Hepatocyte (in vitro differentiated cells): Measurements from ENCODE around the gene TIE1. TPM values are rescaled to one million over a fixed set of nuclear protein-coding genes. Genes with fewer than 3 reads are reported as not detected.
"Not testable (repeated sequence)": the region's sequence is repeated elsewhere in the genome, so short reads cannot be mapped to it uniquely, and the experiment has no call there.

Experiments used
- DNase-seq: peaks from one replicate; pipeline ENCODE4 v3.0.0-alpha.2; 2016; ENCODE audit warnings: low spot score
- H2AFZ ChIP-seq: fragments of 200-600 bp; sonication (generic); 2 replicates; pipeline ENCODE4 v1.6.0; 2016; ENCODE audit warnings: antibody characterized with exemption, mild to moderate bottlenecking
- H3K27ac ChIP-seq: fragments of 200-600 bp; sonication (generic); 2 replicates; pipeline ENCODE4 v1.5.1; 2016; ENCODE audit warnings: mild to moderate bottlenecking
- H3K27me3 ChIP-seq: fragments of 200-600 bp; sonication (generic); 2 replicates; pipeline ENCODE4 v1.6.1; 2016
- H3K36me3 ChIP-seq: fragments of 200-600 bp; sonication (generic); replicated peaks from 2 replicates; pipeline ENCODE4 v1.5.1; 2016; ENCODE audit warnings: low read depth; ENCODE audit not compliant: insufficient read depth
- H3K4me1 ChIP-seq: fragments of 200-600 bp; sonication (generic); 2 replicates; pipeline ENCODE4 v1.5.1; 2016; ENCODE audit warnings: mild to moderate bottlenecking, moderate library complexity; ENCODE audit not compliant: insufficient read depth
- H3K4me2 ChIP-seq: fragments of 200-600 bp; sonication (generic); 2 replicates; pipeline ENCODE4 v1.6.0; 2016
- H3K4me3 ChIP-seq: fragments of 200-600 bp; sonication (generic); 2 replicates; pipeline ENCODE4 v1.5.1; 2016; ENCODE audit warnings: mild to moderate bottlenecking
- H3K79me2 ChIP-seq: fragments of 200-600 bp; sonication (generic); 2 replicates; pipeline ENCODE4 v1.6.0; 2017; ENCODE audit warnings: mild to moderate bottlenecking
- H3K9me2 ChIP-seq: fragments of 200-600 bp; sonication (generic); replicated peaks from 2 replicates; pipeline ENCODE4 v1.6.0; 2017; ENCODE audit warnings: mild to moderate bottlenecking; ENCODE audit not compliant: insufficient read depth
- H3K9me3 ChIP-seq: fragments of 200-600 bp; sonication (generic); 2 replicates; pipeline ENCODE4 v1.5.1; 2016; ENCODE audit warnings: low read depth, mild to moderate bottlenecking
- H4K20me1 ChIP-seq: fragments of 200-600 bp; sonication (generic); 2 replicates; pipeline ENCODE4 v1.6.0; 2016; ENCODE audit warnings: mild to moderate bottlenecking; ENCODE audit not compliant: insufficient read depth, poor library complexity, severe bottlenecking
- EZH2 ChIP-seq: fragments of 200-600 bp; sonication (generic); IDR thresholded peaks from 2 replicates; pipeline ENCODE4 v1.6.1; 2016; ENCODE audit warnings: antibody characterized with exemption, mild to moderate bottlenecking, borderline replicate concordance
- EZH2phosphoT487 ChIP-seq: fragments of 200-600 bp; sonication (generic); IDR thresholded peaks from one replicate; pipeline ENCODE4 v1.6.1; 2018; ENCODE audit warnings: antibody characterized with exemption, mild to moderate bottlenecking, low read depth, moderate library complexity; ENCODE audit not compliant: unreplicated experiment, severe bottlenecking
- WGBS: methylation state at CpG from one replicate; pipeline ENCODE4 v1.1.6; 2016; ENCODE audit warnings: low lambda C conversion rate; ENCODE audit errors: missing lambda C conversion rate; 5-methylcytosine and 5-hydroxymethylcytosine counted together
- polyA plus RNA-seq: library from polyadenylated mRNA; unstranded; fragments of >200 nt; fragmentation: Nextera tagmentation; extraction: Ambion mirVana; gene quantifications from 2 replicates; pipeline ENCODE4 v1.2.1, GENCODE V29; 2016
- total RNA-seq: library from RNA; depleted of rRNA; stranded (reverse); fragments of >200 nt; gene quantifications from 2 replicates; pipeline ENCODE4 v1.2.3, GENCODE V29; 2014
- TF ChIP-seq, protein P1 (sequence below): fragments of 200-600 bp; sonication (generic); IDR thresholded peaks from 2 replicates; pipeline ENCODE4 v1.5.1; 2016; ENCODE audit warnings: antibody characterized with exemption, mild to moderate bottlenecking; ENCODE audit not compliant: poor library complexity

The TIE1 gene
- total and polyA plus RNA-seq, 2 experiments from 2014 or later = 0.33 to 1.2 TPM

DNA sequence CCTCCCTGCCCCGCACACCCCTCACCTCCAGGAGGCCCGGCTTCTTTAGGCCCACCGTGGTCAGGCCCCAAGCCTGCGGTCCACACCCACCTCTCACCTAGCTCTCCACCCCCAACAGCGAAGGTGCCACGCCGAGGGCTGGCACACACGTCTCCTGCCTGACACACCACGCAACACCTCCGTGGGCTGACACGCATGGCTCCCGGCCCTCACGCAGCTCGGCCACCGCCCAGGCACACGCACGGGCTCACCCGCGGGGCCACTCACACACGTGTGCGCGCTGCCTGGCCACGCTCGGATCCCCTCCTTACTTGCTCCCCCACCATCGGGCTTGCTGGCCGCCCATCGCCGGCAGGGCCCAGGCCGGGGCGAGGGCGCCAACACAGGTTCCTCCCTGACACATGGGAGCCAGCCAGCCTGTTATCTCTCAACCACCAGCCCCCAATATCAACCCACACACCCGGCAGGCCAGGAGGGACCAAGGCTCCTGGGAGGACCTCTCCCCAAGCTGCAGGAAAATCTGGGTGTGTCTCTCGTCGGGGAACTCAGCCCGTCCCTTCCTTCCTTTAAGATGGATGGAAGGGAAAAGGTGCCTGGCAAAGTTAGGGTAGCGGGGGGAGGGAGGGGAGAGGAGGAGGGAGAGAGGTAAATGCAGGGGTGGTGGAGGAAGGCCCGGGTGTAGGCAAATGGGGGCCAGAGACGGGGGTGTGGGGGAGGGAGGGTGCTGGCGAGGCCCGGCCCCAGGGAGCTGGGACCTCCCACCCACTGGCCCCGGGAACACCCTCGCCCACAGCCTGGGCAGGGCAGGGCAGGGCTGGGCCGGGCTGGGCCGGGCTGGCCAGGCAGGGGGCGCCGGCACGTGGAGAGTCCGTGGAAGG, 66.5 kb downstream of the TIE1 start:
- Histone ChIP-seq H3K9me3 (no peaks in the 10 kb centered on the region), H3K27me3 (no peaks in the 10 kb centered on the region), H3K4me2 (peak overlapping the region; percentile 96), H3K4me3 (peak overlapping the region; percentile 91), H3K79me2 (peaks cover 43% of the 10 kb centered on the region), H4K20me1 (peaks cover 3% of the 10 kb centered on the region), H3K27ac (peak overlapping the region; percentile 99), H3K9me2 (no peaks in the 10 kb centered on the region), H3K4me1 (peaks cover 14% of the 10 kb centered on the region), H3K36me3 (no peaks in the 10 kb centered on the region), H2AFZ (peak overlapping the region; percentile 63)
- TF ChIP-seq, protein P1, sequence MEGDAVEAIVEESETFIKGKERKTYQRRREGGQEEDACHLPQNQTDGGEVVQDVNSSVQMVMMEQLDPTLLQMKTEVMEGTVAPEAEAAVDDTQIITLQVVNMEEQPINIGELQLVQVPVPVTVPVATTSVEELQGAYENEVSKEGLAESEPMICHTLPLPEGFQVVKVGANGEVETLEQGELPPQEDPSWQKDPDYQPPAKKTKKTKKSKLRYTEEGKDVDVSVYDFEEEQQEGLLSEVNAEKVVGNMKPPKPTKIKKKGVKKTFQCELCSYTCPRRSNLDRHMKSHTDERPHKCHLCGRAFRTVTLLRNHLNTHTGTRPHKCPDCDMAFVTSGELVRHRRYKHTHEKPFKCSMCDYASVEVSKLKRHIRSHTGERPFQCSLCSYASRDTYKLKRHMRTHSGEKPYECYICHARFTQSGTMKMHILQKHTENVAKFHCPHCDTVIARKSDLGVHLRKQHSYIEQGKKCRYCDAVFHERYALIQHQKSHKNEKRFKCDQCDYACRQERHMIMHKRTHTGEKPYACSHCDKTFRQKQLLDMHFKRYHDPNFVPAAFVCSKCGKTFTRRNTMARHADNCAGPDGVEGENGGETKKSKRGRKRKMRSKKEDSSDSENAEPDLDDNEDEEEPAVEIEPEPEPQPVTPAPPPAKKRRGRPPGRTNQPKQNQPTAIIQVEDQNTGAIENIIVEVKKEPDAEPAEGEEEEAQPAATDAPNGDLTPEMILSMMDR = no peak
- no peak for TF ChIP-seq EZH2phosphoT487
- TF ChIP-seq EZH2 = no peak
- WGBS = 6% methylated on average over 25 of the region's 48 CpGs
- peak; percentile 56 for DNase-seq

DNA sequence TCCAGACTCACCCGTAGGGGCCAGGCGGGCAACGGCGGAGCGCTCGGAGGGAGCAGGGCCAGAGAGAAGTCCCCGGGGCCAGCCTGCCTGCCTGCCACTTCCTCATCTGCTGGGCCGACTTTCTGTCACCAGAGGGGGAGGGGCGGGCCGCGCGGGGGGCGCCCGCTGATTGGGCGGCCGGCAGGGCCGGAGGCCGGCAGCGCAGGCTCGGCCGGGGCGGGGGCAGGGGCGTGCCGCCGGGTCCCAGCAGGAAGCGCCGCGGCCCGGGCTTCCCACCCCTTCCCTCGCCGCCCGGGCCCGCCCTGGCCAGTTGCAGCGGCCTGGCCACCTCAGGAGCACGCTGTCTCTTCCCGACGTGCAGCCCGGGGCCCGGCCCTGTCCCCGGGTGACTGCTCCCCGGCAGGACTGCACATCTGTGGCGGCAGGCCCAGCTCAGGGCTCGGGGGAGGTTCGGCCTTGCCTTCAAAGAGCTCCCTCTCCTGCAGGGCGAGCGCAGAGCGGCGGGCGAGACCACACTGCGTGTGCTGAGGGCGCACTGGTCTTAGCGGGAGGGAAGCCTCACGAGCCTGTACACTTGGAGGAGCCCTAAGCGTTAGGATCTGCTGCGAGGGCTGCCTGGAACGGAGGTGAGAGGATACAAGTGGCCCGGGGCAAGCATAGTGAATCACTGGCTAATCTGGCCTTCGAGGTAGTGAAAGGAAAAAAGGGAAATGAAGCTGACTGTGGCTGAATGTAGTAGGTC, 67.3 kb downstream of the TIE1 start, which contains the start of gene ELOVL1:
Gene ELOVL1 (minus strand): TSS at position 108 of the 742 bp plus-strand sequence. CDS start 2,402 bp downstream, outside the sequence.
- Histone ChIP-seq H4K20me1 (peaks cover 3% of the 10 kb centered on the region), H3K79me2 (peaks cover 43% of the 10 kb centered on the region), H3K4me2 (peak within 1 kb of the TSS; percentile 96), H3K9me3 (no peaks in the 10 kb centered on the region), H3K9me2 (no peaks in the 10 kb centered on the region), H3K4me3 (peak within 1 kb of the TSS; percentile 91), H3K27ac (peak within 1 kb of the TSS; percentile 99), H3K27me3 (no peaks in the 10 kb centered on the region), H2AFZ (peak within 1 kb of the TSS; percentile 84), H3K36me3 (no peaks in the 10 kb centered on the region), H3K4me1 (peaks cover 14% of the 10 kb centered on the region)
- TF ChIP-seq, protein P1 = peak; percentile 34
- TF ChIP-seq EZH2 = no peak
- DNase-seq = peak; percentile 96
- under 1% methylated on average over 29 of the region's 58 CpGs for WGBS

DNA sequence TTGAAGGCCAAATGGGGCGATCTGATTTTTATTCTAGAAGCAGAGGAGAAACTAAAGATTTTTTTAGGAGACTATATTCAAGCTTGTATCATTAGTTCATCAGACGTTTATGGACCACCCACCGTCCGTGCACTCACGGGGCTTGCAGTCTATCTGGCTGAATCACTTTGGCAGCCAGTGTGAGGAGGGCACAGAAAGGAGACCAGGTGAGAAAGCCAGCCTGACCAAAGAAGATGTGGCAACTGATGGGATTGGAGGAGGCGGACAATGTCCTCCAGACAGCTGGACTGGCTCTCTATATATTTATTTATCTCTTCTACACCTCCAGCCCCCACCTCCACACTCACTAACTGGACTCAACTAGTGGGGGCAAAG, 67.9 kb downstream of the TIE1 start:
- no peaks in the 10 kb centered on the region for H3K27me3 ChIP-seq
- no peak for DNase-seq
- peaks cover 3% of the 10 kb centered on the region for H4K20me1 ChIP-seq
- no peaks in the 10 kb centered on the region for H3K9me2 ChIP-seq
- H3K4me2 ChIP-seq = peak overlapping the region; percentile 96
- peak overlapping the region; percentile 75 for H3K4me3 ChIP-seq
- peaks cover 14% of the 10 kb centered on the region for H3K4me1 ChIP-seq
- H2AFZ ChIP-seq = peak overlapping the region; percentile 84
- no peaks in the 10 kb centered on the region for H3K36me3 ChIP-seq
- H3K79me2 ChIP-seq = peaks cover 43% of the 10 kb centered on the region
- no peaks in the 10 kb centered on the region for H3K9me3 ChIP-seq
- WGBS = 21% methylated on average over 6 of the region's 6 CpGs
- no peak for TF ChIP-seq EZH2phosphoT487
- TF ChIP-seq, protein P1 = no peak
- no peak for TF ChIP-seq EZH2
- H3K27ac ChIP-seq = peak overlapping the region; percentile 99

DNA sequence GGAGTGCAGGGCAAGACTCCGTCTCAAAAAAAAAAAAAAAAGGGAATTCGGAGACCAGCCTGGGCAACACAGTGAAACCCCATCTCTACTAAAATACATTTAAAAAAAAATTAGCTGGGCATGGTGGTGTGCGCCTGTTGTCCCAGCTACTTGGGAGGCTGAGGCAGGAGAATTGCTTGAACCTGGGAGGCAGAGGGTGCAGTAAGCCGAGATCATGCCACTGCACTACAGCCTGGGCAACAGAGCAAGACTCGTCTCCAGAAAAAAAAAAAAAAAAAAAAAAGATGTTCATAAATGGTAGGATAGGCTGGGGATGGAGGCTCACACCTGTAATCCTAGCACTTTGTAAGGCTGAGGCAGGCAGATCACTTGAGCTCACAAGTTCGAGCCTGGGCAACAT, 69.0 kb downstream of the TIE1 start:
- H3K27me3 ChIP-seq, H3K27ac ChIP-seq, H2AFZ ChIP-seq, H4K20me1 ChIP-seq, H3K36me3 ChIP-seq, H3K4me3 ChIP-seq, H3K9me2 ChIP-seq, H3K9me3 ChIP-seq, H3K4me2 ChIP-seq, DNase-seq: not testable (repeated sequence)
- Histone ChIP-seq H3K4me1 (peaks cover 14% of the 10 kb centered on the region), H3K79me2 (peaks cover 39% of the 10 kb centered on the region)
- 98% methylated on average over 5 of the region's 6 CpGs for WGBS
